HG02763 (cell line): ENCODE measurements around the gene PARP1.

Experiments used
- ATAC-seq: cut with Tn5 transposase; IDR thresholded peaks from one replicate; pipeline ENCODE4 v1.9.1; 2021; ENCODE audit warnings: mild to moderate bottlenecking, moderate library complexity; ENCODE audit not compliant: unreplicated experiment

PARP1 gene

DNA sequence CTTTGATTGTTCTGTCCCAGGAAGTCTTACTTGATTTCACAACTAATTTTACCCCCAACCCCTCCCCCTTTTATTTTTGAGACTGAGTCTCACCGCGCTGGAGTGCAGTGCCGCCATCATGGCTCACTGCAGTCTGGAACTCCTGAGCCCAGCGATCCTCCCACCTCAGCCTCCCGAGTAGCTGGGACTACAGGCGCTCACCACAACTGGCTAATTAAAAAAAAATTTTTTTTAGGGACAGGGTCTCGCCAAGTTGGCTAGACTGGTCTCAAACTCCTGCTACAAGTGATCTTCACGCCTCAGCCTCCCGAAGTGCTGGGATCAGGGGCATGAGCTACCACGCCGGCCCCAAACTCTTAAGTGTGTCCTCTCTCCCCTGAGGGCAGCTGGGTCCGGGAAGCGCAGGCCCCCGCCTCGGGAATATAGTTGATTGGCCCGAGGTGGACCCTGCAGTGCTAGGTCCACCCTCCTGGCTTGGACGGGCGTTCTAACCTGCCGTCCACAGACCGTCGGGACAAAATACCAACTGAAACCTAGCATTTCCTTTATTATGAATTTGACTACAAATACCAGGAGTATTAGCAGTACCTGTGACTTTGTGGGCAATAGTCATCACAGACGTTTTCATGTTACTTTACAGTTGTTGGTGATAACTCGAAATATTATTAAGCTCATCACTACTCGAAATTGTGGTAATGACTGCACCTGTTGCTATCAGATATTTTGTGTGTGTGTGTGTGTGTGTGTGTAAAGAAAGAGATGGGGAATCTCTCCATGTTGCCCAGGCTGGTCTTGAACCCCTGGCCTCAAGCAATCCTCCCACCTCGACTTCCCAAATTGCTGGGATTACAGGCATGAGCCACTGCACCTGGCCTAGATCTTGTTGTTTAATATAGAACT lies 642 bp upstream of the PARP1 start:
- ATAC-seq = no peak

DNA sequence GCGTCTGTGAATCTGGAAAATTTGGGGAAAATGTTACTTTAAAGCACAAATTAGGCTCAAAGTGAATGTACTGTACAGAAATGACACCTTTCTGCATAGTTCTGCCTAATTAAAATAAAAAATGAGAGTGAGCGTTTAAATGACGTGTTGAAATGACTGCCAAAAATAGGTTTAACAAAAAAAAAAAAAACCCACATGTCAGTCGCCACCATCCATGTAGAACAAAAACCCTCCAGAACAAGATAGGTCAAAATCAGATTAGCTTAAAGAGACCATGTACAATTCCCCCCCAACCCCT lies 745 bp downstream of the PARP1 start:
- ATAC-seq = no peak

DNA sequence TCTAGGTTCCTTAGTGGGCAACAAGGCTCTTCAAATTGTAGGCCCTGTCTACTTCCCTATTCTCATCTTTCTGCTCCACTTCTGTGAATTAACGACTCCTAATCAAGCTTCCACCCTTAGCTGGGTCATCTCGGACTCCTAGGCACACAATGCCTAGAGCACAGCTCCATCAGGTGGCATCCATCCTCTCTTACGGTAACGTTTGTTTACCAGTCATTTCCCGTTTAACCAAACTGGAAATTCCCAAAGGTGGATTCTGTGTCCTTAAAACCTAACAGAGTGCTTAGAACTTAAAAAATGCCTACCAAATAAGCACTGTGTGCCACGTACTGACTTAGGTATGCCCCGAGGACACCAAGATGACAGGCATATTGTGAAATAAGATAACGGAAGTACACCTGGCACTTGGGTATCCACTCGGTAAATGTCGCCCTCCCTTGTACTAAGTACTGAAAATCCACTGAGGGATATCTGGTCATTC lies 1.5 kb downstream of the PARP1 start:
- ATAC-seq = no peak

DNA sequence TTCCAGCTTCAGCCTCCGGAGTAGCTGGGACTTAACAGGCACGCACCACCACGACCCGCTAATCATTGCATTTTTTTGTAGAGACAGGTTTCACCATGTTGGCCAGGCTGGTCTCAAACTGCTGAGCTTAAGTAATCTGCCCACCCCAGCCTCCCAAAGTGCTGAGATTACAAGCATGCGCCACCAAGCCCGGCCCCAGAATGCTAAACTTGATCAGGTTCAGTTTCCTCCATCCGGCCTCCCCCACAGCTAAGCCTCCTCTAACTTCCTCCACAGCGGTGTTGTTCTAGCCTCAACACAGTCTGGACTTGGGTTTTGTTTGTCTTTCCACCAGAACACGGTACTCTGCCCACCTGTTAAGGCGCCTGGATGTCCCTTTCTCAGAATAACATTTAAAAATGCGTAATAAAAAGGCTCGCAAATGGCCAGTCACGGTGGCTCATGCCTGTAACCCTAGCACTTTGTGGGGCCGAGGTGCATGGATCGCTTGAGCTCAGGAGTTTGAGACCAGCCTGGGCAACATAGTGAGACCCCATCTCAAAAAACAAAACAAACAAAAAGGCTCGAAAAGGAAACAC lies 2.4 kb downstream of the PARP1 start:
- ATAC-seq = no peak

DNA sequence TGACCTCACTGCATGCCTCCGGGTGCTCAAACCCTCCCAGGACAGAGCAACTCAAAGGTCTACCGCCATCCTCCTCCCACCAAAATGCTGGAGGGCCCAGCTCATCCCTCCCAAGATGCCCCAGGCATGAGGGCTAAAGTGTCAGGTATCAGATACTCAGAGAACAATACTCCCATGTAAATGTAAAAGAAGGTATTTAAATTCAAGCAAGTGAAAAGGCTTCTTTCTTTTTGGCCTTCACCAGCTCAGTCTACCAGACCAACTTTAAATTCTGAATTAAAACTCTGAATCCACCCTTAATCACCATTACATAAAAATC lies 3.0 kb downstream of the PARP1 start:
- ATAC-seq = no peak

DNA sequence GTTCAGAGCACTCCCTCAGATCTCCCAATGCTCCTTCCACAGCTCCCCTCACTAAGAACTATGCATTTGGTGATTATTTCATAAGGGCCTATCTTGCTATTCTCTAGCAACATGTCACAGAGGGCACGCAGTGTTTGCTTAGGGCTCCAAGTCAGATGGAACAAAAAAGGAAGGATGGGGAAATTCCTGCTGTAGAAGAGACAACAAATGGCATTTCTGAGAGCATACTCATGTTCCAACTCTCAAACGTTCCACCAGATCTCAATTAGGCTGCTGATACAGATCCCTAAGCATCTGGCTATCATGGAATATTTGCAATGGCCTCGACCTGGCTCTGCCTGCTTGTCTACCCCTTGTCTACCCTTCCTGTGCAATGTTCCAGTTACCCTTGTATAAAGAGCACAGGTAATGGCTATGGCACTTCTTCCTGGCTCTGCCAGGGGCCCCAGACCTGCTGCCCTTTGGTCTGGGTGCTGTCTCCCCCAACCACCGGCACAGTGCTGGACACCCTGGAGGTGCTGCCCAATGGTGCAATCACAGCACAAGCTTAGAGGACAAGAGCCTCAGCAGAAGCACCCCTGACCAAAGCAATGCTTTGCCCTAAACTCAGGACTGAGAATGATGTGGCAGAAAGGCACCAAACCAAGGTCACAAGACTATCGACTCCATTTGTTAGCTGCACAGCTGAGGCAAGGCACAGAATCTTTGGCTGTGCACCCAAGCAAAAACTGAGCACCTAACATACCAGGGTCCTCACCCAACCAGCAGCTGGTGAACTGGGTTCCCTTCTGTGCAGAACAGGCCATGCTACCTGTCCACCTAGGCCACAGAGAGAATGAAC lies 3.6 kb downstream of the PARP1 start:
- ATAC-seq = no peak

DNA sequence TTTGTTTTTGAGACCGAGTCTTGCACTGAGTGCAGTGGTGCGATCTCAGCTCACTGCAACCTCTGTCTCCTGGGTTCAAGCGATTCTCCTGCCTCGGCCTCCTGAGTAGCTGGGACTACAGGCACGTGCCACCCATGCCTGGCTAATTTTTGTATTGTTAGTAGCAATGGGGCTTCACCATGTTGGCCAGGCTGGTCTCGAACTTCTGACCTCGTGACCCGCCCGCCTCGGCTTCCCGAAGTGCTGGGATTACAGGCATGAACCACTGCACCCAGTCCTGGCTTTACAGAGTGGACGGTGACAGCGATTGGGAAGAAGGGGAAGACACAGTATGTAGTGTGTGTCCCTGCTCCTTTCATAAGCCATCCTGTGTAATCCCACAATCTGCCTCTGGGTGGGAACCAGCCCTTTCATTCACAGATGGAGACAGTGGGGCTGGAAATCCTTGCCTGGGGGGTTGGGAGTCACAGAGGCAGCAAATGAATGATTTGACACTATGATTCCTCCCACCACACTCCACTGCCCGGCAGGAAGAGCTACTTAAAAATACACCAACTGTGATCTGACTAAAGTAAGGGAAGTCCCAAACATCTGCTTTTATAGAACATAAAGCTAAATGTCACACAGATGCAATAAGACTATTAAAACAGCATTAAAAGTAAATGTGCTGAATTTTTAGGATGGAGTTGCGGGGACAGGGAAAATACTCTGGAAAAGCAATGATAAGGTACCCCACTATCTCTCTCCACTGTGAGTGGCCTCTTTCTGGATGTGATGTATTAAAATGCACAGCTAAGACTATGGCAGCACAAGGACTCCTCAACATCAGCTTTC lies 4.5 kb downstream of the PARP1 start:
- no peak for ATAC-seq

DNA sequence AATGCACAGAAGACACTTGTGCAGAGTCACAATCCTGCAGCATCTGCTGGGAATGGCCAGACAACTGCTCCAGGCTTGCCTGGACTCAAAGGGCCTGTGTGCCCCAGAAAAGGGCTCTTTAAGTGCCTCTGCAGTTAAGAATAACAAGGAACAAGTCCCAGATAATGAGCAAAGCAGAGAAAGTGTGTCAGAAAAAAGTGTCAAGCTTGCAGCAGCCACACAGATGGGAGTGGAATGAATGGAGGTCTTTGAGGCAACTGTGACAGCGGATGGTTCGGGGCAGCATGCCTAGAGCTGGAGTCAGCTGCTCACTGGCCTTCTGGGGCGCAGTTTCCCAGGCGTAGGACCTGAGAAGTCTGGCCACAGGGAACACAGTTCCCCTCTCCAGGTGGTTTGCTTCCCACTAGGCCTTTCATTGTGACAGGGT lies 5.1 kb downstream of the PARP1 start:
- no peak for ATAC-seq

DNA sequence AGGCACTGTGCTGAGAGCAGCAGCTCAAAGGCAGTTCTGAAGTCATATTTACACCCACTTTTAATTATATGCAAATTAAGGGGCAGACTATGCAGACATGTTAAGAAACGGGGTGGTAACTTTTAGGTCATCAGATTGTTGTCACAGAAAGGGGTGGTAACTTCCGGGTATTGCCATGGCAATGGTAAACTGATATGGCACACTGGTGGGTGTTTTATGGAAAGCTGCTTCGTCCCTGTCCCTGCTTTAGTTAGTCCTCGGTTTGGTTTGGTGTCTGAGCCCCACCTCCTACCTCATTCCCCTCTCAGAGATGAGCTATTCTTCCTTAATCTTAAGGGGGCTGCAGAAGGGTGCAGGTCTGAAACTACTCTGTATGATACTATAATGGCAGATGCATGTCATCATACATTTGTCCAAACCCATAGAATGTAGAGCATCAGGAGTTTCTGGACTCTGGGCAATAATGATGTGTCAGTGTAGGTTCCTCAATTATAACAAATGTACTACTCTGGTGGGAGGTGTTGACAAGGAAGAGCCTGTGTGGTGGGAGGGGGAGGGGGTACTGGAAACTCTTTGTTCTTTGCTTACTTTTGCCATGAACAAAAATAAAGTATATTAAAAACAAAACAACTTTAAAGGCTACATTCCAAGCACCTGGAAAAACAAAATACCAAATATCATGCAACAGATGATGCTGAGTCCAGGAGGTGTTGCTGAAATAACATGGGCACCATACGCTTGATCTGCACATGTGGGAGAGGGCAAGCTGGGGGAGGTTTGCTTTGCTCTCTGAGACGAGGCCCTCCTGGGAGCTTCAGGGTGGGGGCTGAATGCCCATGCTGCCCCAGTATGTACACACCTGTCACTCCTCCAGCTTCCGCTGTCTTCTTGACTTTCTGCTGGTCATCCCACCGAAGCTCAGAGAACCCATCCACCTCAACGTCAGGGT lies 6.3 kb downstream of the PARP1 start:
- ATAC-seq = no peak

DNA sequence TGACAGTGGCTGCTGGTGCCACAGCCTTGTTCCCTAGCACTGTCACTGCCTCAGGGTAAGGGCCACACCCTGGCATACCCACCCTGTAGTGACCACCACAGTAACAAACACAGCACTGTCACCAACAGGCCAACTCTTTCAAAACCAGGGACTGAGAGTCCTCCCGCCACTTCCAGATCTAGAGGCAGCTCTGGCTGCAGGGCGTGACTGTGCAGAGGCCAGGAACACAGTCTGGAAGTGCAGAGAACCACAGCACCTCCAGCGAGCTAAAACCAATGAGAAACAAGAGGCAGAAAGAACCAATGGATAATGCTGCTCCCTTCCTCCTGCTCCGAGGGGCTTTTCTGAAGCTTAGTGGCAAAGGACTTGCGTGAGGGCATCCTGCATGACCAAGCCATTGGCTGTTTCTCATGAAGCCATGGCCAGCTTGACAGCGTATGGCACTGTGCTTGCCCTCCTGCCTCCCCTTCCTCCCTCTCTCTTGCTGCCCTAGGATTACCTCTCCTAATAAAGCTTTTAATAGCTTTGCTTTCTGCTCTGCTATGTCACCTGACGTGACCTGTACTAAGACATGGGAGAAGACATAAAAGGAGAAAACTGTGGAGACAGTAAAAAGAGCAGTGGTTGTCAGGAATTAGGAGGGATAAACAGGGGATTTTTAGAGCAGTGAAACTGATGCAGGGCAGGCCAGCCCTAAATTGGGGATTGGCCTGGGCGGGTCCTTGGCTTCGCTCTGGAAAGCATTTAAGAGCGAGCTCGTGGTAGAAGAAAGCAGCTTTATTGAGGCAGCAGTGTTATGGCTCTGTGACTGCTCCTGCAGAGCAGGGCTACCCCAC lies 7.2 kb downstream of the PARP1 start:
- no peak for ATAC-seq

DNA sequence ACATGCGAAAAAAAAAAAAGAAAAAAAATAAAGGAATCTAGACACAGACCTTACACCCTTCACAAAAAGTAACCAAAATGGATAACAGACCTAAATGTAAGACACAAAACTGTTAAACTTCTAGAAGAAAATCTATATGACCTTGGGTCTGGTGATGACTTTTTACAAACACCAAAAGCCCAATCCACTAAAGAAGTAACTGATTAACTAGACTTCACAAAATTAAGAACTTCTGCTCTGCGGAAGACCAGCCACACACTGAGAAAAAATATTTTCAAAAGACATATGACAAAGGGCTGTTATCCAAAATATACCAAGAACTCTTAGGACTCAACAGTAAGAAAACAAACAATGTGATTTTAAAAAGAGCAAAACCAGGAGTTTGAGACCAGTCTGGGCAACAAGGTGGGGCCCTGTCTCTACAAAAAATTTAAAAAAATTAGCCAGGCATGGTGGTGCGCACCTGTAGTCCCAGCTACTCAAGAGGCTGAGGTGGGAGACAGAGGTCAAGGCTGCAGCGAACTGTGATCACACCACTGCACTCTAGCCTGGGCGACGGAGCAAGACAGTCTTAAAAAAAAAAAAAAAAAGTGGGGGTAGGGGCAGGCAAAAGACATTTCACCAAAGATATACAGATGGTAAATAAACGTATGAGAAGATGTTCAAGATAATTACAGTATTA lies 9.8 kb downstream of the PARP1 start:
- no peak for ATAC-seq

DNA sequence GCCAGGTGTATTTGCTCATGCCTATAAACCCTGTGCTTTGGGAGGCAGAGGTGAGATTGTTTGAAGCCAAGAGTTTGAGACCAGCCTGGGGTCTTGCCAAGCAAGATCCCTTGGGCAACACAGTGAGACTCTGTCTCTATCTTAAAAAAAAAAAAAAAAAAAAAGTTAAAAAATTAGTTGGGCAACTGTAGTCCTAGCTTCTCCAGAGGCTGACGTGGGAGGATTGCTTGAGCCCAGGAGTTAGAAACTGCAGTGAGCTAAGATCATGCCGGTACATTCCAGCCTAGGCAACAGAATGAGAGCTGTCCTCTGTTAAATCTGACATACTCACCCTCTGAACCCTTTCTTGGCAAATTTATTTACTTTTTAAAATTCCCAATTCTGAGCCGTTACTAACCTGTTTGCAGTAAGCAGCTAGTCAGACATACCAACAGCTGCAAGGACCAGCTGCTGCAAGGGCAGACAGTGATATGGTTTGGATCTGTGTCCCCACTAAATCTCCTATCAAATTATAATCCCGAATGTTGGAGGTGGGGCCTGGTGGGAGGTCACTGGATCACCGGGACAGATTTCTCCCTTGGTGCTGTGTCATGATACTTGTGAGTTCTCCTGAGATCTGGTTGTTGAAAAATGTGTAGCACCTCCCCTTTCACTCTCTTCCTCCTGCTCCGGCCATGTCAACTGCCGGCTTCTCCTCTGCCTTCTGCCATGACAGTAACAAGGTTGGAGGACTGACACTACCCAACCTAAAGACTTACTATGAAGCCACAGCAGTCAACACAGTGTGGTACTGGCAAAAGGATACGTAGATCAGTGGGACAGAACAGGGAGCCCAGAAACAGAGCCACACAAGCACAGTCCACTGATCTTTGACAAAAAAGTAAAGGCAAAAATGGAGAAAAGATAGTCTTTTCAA lies 10.6 kb downstream of the PARP1 start:
- no peak for ATAC-seq

DNA sequence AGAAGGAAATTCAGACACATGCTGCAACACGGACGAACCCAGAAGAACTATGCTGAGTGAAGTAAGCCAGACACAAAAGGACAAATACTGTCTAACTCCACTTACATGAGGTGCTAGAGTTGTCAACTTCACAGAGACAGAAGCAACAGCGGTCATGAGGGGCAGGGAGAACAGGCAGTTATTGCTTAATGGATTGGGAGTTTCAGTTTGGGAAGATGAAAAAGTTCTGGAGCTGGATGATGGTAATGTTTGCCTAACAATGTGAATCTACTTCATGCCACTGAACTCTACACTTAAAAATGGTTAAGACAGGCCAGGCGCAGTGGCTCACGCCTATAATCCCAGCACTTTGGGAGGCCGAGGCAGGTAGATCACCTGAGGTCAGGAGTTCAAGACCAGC lies 12.1 kb downstream of the PARP1 start:
- ATAC-seq = no peak

DNA sequence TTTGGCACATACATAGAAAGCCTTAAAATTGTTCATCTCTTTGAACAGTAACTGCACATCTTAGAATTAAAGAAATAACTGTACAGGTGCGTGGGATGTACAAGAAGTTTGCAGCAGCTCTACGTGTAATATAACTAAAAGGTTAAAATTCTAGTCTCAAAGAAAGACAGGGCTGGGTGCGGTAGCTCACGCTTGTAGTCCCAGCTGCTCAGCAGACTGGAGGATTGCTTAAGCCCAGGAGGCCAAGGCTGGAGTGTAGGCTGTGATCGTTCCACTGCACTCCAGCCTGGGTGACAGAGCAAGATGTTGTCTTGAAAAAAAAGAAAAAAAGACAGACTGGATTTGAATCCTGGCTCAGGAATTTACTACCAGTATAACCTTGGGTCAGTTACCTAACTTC lies 13.4 kb downstream of the PARP1 start:
- ATAC-seq = no peak

DNA sequence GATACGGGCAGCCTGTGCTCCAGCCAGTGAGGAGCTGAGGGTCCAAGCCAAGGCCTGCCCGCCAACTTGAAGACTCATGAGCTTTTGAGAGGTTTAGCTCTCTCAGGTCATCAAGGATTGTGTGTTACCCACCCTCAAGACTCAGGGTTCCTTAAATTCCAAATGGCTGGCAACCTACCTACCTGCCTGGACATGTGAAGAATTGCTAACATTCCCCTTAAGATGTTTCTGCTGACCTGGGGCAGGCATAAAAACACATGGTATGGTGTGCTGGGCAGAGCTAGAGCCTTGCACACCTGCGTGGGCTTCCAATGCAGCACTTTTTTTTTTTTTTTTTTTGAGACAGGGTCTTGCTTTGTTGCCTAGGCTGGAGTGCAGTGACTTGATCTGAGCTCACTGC lies 17.2 kb downstream of the PARP1 start:
- ATAC-seq = no peak

DNA sequence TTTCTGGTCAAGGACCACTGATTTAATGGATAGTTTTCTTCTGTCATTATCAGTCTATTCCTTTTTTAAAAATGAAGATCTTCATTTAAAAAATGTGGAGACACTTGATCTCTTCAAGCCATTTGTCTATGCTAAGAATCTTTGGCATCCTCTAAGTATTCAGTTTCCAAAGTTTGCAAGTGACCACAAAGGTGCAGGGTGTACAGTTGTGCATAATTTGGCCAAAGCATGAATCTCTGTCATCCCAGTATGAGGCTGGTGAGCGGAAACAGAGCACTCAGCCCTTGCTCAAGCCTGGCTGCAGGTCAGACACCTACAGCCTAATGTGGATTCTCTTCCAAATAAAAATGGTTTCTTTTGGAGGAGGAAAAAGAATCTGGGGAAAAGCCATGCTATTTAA lies 19.8 kb downstream of the PARP1 start:
- ATAC-seq = no peak

DNA sequence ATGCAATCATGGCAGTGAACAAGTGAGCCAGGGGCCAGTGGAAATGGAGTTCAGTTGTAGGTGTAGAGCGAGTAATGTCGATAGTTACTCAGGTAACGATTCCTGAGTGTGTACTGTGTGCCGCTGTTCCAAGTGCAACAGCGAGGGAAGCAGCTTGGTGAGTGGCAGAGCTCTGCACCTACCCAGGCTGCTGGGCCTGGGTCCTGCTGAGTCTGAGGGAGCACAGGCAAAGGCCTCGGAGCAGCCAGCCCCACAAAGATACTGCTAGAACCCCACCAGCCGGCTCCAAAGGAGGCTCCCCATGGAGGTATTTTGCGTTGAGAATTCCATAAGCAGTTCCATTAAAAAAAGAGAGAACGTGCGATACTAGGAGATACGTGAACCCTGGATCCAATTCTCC lies 23.2 kb downstream of the PARP1 start:
- ATAC-seq = no peak
